IMR-90 (cell line): ENCODE measurements around the gene AP1S1. TPM values are rescaled to one million over a fixed set of nuclear protein-coding genes. Genes with fewer than 3 reads are reported as not detected.

Experiments used
- ATAC-seq: fragments of 200-7000 bp; cut with Tn5 transposase; 2 replicates; pipeline ENCODE4 v1.9.1; 2020; ENCODE audit warnings: low read depth, mild to moderate bottlenecking, moderate library complexity
- BruUV-seq: library from RNA; stranded (reverse); fragments of 400-500 nt; replicated peaks from 2 replicates; lab custom pipeline; 2021; lab: Mats Ljungman, UMichigan
- CTCF ChIA-PET: fragments of 300-600 bp; formaldehyde crosslinking; extraction: SDS; loops from one replicate; lab custom pipeline; 2021; ENCODE audit warnings: antibody characterized with exemption; lab: Yijun Ruan, JAX
- POLR2A ChIA-PET: fragments of 300-600 bp; sonication (Branson Sonifier 250); formaldehyde crosslinking; loops from one replicate; lab custom pipeline; 2022; ENCODE audit warnings: antibody characterized with exemption; ENCODE audit not compliant: unreplicated experiment; lab: Charles Lee
- DNase-seq: peaks from one replicate; pipeline ENCODE4 v3.0.0; 2013
- H2AFZ ChIP-seq: replicated peaks from 2 replicates; pipeline ENCODE3; 2013; ENCODE audit warnings: low read length, mild to moderate bottlenecking; ENCODE audit not compliant: poor library complexity
- H2AK5ac ChIP-seq: 2 replicates; pipeline ENCODE4 v1.6.1; 2013; ENCODE audit warnings: low read depth, low read length, inconsistent platforms
- H2AK9ac ChIP-seq: replicated peaks from 2 replicates; pipeline ENCODE3; 2013; ENCODE audit warnings: mild to moderate bottlenecking, low read depth, low read length, moderate library complexity; ENCODE audit not compliant: poor library complexity
- H2BK120ac ChIP-seq: 2 replicates; pipeline ENCODE4 v1.6.1; 2013; ENCODE audit warnings: low read depth, low read length, inconsistent platforms
- H2BK15ac ChIP-seq: 3 replicates; pipeline ENCODE4 v1.6.1; 2013; ENCODE audit warnings: low read depth, low read length, inconsistent platforms
- H2BK20ac ChIP-seq: 2 replicates; pipeline ENCODE4 v1.6.1; 2013; ENCODE audit warnings: low read depth, mild to moderate bottlenecking, inconsistent platforms, low read length, moderate library complexity
- H2BK5ac ChIP-seq: 2 replicates; pipeline ENCODE4 v1.6.1; 2013; ENCODE audit warnings: mild to moderate bottlenecking, low read depth, low read length, inconsistent platforms; ENCODE audit not compliant: poor library complexity, severe bottlenecking
- H3K14ac ChIP-seq: replicated peaks from 2 replicates; pipeline ENCODE4 v1.6.1; 2013; ENCODE audit warnings: low read depth, low read length, inconsistent platforms
- H3K18ac ChIP-seq: 2 replicates; pipeline ENCODE4 v1.6.1; 2013; ENCODE audit warnings: low read depth, low read length, control low read depth
- H3K23ac ChIP-seq: 2 replicates; pipeline ENCODE4 v1.6.1; 2013; ENCODE audit warnings: low read depth, low read length, inconsistent platforms
- H3K27ac ChIP-seq: 2 replicates; pipeline ENCODE4 v1.5.1; 2013; ENCODE audit warnings: mild to moderate bottlenecking, control low read depth, low read length; ENCODE audit not compliant: insufficient read depth
- H3K27me3 ChIP-seq: 2 replicates; pipeline ENCODE4 v1.6.1; 2013; ENCODE audit warnings: low read length; ENCODE audit not compliant: control insufficient read depth, insufficient read depth
- H3K36me3 ChIP-seq: 2 replicates; pipeline ENCODE4 v1.6.1; 2013; ENCODE audit warnings: low read length, mixed read lengths; ENCODE audit not compliant: control insufficient read depth, insufficient read depth
- H3K4ac ChIP-seq: 2 replicates; pipeline ENCODE4 v1.6.1; 2013; ENCODE audit warnings: low read depth, low read length, inconsistent platforms
- H3K4me1 ChIP-seq: 2 replicates; pipeline ENCODE4 v1.6.1; 2013; ENCODE audit warnings: low read length, mixed read lengths; ENCODE audit not compliant: control insufficient read depth, insufficient read depth
- H3K4me2 ChIP-seq: 2 replicates; pipeline ENCODE4 v1.6.1; 2013; ENCODE audit warnings: low read depth, mild to moderate bottlenecking, control low read depth, low read length, moderate library complexity
- H3K4me3 ChIP-seq: 2 replicates; pipeline ENCODE4 v1.5.1; 2013; ENCODE audit warnings: low read depth, mild to moderate bottlenecking, control low read depth, low read length, moderate library complexity; ENCODE audit not compliant: insufficient read depth
- H3K56ac ChIP-seq: 2 replicates; pipeline ENCODE4 v1.6.1; 2013; ENCODE audit warnings: low read length, inconsistent platforms; ENCODE audit not compliant: insufficient read depth; ENCODE audit errors: extremely low read depth
- H3K79me1 ChIP-seq, 2 experiments: 2 replicates each; pipeline ENCODE4 v1.6.1; 2013; ENCODE audit warnings: low read length in 2 of 2, inconsistent platforms in 1 of 2, low read depth in 1 of 2
- H3K9ac ChIP-seq: 2 replicates; pipeline ENCODE4 v1.6.1; 2013; ENCODE audit warnings: low read depth, low read length, control low read depth
- H3K9me1 ChIP-seq: 2 replicates; pipeline ENCODE4 v1.6.1; 2013; ENCODE audit warnings: low read length, inconsistent platforms; ENCODE audit not compliant: insufficient read depth
- H3K9me3 ChIP-seq: 2 replicates; pipeline ENCODE4 v1.6.1; 2013; ENCODE audit warnings: low read length; ENCODE audit not compliant: control insufficient read depth, insufficient read depth
- H4K20me1 ChIP-seq: 2 replicates; pipeline ENCODE4 v1.6.1; 2013; ENCODE audit warnings: low read length, inconsistent platforms; ENCODE audit not compliant: insufficient read depth
- H4K5ac ChIP-seq: 2 replicates; pipeline ENCODE4 v1.6.1; 2013; ENCODE audit warnings: mild to moderate bottlenecking, low read depth, low read length, control low read depth
- H4K8ac ChIP-seq, 2 experiments: 2 replicates each; pipeline ENCODE4 v1.6.1; 2013; ENCODE audit warnings: low read depth in 2 of 2, low read length in 2 of 2, control low read depth in 1 of 2, inconsistent platforms in 1 of 2
- H4K91ac ChIP-seq: 2 replicates; pipeline ENCODE4 v1.6.1; 2013; ENCODE audit warnings: low read depth, low read length, inconsistent platforms; ENCODE audit not compliant: insufficient read depth
- BHLHE40 ChIP-seq: fragments of 150-350 bp; IDR thresholded peaks from 2 replicates; pipeline ENCODE4 v1.6.1; 2016; ENCODE audit warnings: mild to moderate bottlenecking, low read depth, low read length
- CEBPB ChIP-seq: IDR thresholded peaks from 2 replicates; pipeline ENCODE4 v1.6.1; 2012; ENCODE audit warnings: low read depth, low read length, improper control_type of control experiment
- CHD1 ChIP-seq: IDR thresholded peaks from 2 replicates; pipeline ENCODE4 v1.6.1; 2012; ENCODE audit warnings: low read depth, low read length, improper control_type of control experiment
- FOS ChIP-seq: fragments of 150-350 bp; IDR thresholded peaks from 2 replicates; pipeline ENCODE4 v1.6.1; 2016; ENCODE audit warnings: low read depth, low read length
- MAFK ChIP-seq: IDR thresholded peaks from 2 replicates; pipeline ENCODE4 v1.6.1; 2012; ENCODE audit warnings: low read depth, low read length, improper control_type of control experiment
- MAZ ChIP-seq: IDR thresholded peaks from 2 replicates; pipeline ENCODE4 v1.6.1; 2012; ENCODE audit warnings: low read depth, mild to moderate bottlenecking, low read length, improper control_type of control experiment, moderate library complexity, borderline replicate concordance
- MXI1 ChIP-seq: IDR thresholded peaks from 2 replicates; pipeline ENCODE4 v1.6.1; 2012; ENCODE audit warnings: low read depth, mild to moderate bottlenecking, low read length, moderate library complexity, borderline replicate concordance
- NFE2L2 ChIP-seq: fragments of 150-350 bp; IDR thresholded peaks from 2 replicates; pipeline ENCODE4 v1.6.1; 2016; ENCODE audit warnings: low read depth, mild to moderate bottlenecking, low read length
- RAD21 ChIP-seq: IDR thresholded peaks from 2 replicates; pipeline ENCODE4 v1.6.1; 2012; ENCODE audit warnings: low read length, improper control_type of control experiment
- RCOR1 ChIP-seq: IDR thresholded peaks from 2 replicates; pipeline ENCODE4 v1.6.1; 2012; ENCODE audit warnings: mild to moderate bottlenecking, low read length, improper control_type of control experiment; ENCODE audit not compliant: insufficient replicate concordance
- SMC3 ChIP-seq: fragments of 150-350 bp; IDR thresholded peaks from 2 replicates; pipeline ENCODE4 v1.6.1; 2016; ENCODE audit warnings: low read depth, mild to moderate bottlenecking, antibody characterized with exemption, low read length, moderate library complexity
- USF2 ChIP-seq: fragments of 150-350 bp; IDR thresholded peaks from 2 replicates; pipeline ENCODE4 v1.6.1; 2017; ENCODE audit warnings: mild to moderate bottlenecking, antibody characterized with exemption, low read length, low read depth
- WGBS, 2 experiments: methylation state at CpG; one replicate each; pipeline versions ENCODE4 v1.1.5 to v1.1.7; 2013; ENCODE audit warnings: missing lambda C conversion rate in 2 of 2; ENCODE audit not compliant: insufficient read length in 1 of 2; ENCODE audit errors: extremely low coverage in 2 of 2; 5-methylcytosine and 5-hydroxymethylcytosine counted together
- dilution Hi-C: fragments of 300-500 bp; cut with HindIII; formaldehyde crosslinking; loops from one replicate; pipeline ENCODE4 v1.14.3; 2018; ENCODE audit warnings: low sequenced_read_pairs; ENCODE audit not compliant: unreplicated experiment
- in situ Hi-C: fragments of 300-500 bp; cut with MboI; formaldehyde crosslinking; loops from 3 replicates; pipeline ENCODE4 v1.14.3; 2019; ENCODE audit warnings: low sequenced_read_pairs, inconsistent platforms, mixed read lengths
- intact Hi-C: fragments of 100-400 bp; cut with micrococcal nuclease; formaldehyde crosslinking; loops from 2 replicates; pipeline ENCODE4 v1.10.0; 2022
- polyA plus RNA-seq, 3 experiments: library from polyadenylated mRNA; depleted of rRNA; stranded (reverse); fragments of >200 nt; gene quantifications; 2 replicates each; pipeline ENCODE4 v1.2.3, GENCODE V29; 2012; ENCODE audit warnings: low replicate concordance in 1 of 3
- total RNA-seq: library from RNA; depleted of rRNA; stranded (reverse); fragments of >200 nt; gene quantifications from 2 replicates; pipeline ENCODE4 v1.2.3, GENCODE V29; 2012
- TF ChIP-seq, protein P1 (sequence below): fragments of 150-350 bp; IDR thresholded peaks from 2 replicates; pipeline ENCODE4 v1.6.1; 2016; ENCODE audit warnings: low read depth, mild to moderate bottlenecking, low read length, moderate library complexity, borderline replicate concordance

Gene AP1S1
- total and polyA plus RNA-seq, 2 of the 4 experiments (the other 2 are of a cell fraction): 187 to 295 TPM

- Histone ChIP-seq H2AK5ac (peak overlapping the region; percentile 57; the same call in 1 of the 2 replicates), H3K56ac (no peak overlapping the region), H3K4me3 (peak overlapping the region; percentile 45), H3K79me1 (peaks cover 0 to 7% of the 10 kb centered on the region in 2 experiments; a peak in 1 of 4 replicates), H4K5ac (no peak overlapping the region), H3K9me3 (no peaks in the 10 kb centered on the region), H4K20me1 (peaks cover 21% of the 10 kb centered on the region), H3K27ac (no peak overlapping the region; the same call in 1 of the 2 replicates), H4K91ac (no peak overlapping the region), H3K14ac (no peak overlapping the region), H3K4me2 (peak overlapping the region; percentile 95), H2AFZ (peak overlapping the region; percentile 54), H3K36me3 (peaks cover 14% of the 10 kb centered on the region), H2BK120ac (no peak overlapping the region), H3K9ac (no peak overlapping the region; the same call in 1 of the 2 replicates), H3K23ac (no peak overlapping the region), H3K27me3 (peaks cover 22% of the 10 kb centered on the region; the same call in 1 of the 2 replicates), H4K8ac (no peak overlapping the region), H2BK5ac (no peak overlapping the region), H3K4ac (no peak overlapping the region), H3K18ac (no peak overlapping the region), H3K4me1 (peaks cover 15% of the 10 kb centered on the region), H2BK15ac (no peak overlapping the region), H2BK20ac (no peak overlapping the region), H3K9me1 (peaks cover 11% of the 10 kb centered on the region; the same call in 1 of the 2 replicates), H2AK9ac (no peak overlapping the region)
- ATAC-seq: peak; percentile 2; the same call in 1 of the 2 replicates
- 0% methylated on average over 36 of the region's 92 CpGs; no CpG with 5 or more reads in 1 of the 2 experiments for WGBS, 2 experiments
- intact Hi-C loops: no loop called here
- ChIA-PET CTCF (interaction anchor here (1.0 to 1.1 kb wide), 2 partner anchors 20 kb away, joined by 3 to 4 read pairs; no protein-coding TSS in a partner anchor), POLR2A (no interaction called here)
- no TSS peak for BruUV-seq
- no peak for TF ChIP-seq NFE2L2
- TF ChIP-seq BHLHE40: no peak
- TF ChIP-seq MAFK: no peak
- TF ChIP-seq RAD21: no peak
- no peak for TF ChIP-seq FOS
- no peak for TF ChIP-seq USF2
- TF ChIP-seq CHD1: no peak
- no peak for TF ChIP-seq RCOR1
- TF ChIP-seq CEBPB: no peak
- TF ChIP-seq, protein P1, sequence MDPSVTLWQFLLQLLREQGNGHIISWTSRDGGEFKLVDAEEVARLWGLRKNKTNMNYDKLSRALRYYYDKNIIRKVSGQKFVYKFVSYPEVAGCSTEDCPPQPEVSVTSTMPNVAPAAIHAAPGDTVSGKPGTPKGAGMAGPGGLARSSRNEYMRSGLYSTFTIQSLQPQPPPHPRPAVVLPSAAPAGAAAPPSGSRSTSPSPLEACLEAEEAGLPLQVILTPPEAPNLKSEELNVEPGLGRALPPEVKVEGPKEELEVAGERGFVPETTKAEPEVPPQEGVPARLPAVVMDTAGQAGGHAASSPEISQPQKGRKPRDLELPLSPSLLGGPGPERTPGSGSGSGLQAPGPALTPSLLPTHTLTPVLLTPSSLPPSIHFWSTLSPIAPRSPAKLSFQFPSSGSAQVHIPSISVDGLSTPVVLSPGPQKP: no peak
- TF ChIP-seq MAZ: no peak
- no peak for TF ChIP-seq SMC3
- no peak for TF ChIP-seq MXI1
- in situ Hi-C loops: no loop called here
- dilution Hi-C loops: no loop called here
- DNase-seq: no peak
Measured at GRCh38 chr7:101163279-101164070, 9.2 kb downstream of the AP1S1 start.
